Measurements from ENCODE around the gene UBE2E1. TPM values are rescaled to one million over a fixed set of nuclear protein-coding genes. Genes with fewer than 3 reads are reported as not detected.
A peak's percentile ranks its signal among the peaks of the same experiment; 100 is the strongest.
"Not testable (repeated sequence)": the region's sequence is repeated elsewhere in the genome, so short reads cannot be mapped to it uniquely, and the experiment has no call there.

UBE2E1 gene
- total RNA-seq, 1 donor from 2014 or later = 103 TPM

DNA sequence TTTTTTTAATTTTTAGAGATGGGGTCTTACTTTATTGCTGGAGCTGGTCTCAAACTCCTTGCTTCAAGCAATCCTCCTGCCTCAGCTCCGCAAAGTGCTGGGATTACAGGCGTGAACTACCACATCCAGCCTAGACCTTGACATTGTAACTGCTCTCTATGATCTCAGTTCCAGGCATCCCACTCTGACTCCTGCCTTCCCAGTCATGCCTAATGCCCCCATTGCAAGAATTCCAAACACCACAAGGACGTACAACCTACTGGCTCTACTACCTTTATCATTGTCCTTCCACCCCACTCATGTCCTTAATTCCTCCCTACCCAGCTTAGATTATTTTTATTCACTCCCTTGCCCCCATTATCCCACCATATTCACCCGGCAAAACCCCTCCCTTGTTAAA, 89.4 kb downstream of the UBE2E1 start:
- H3K27me3 Mint-ChIP-seq (ENCODE audit: low read depth) = no peaks in the 10 kb centered on the region
- no peaks in the 10 kb centered on the region for H3K4me1 Mint-ChIP-seq (ENCODE audit: low read depth)
- no peak for DNase-seq (ENCODE audit: low spot score)
- no peak overlapping the region for H3K4me3 Mint-ChIP-seq (ENCODE audit: unreplicated experiment)
- TF ChIP-seq, protein P1, sequence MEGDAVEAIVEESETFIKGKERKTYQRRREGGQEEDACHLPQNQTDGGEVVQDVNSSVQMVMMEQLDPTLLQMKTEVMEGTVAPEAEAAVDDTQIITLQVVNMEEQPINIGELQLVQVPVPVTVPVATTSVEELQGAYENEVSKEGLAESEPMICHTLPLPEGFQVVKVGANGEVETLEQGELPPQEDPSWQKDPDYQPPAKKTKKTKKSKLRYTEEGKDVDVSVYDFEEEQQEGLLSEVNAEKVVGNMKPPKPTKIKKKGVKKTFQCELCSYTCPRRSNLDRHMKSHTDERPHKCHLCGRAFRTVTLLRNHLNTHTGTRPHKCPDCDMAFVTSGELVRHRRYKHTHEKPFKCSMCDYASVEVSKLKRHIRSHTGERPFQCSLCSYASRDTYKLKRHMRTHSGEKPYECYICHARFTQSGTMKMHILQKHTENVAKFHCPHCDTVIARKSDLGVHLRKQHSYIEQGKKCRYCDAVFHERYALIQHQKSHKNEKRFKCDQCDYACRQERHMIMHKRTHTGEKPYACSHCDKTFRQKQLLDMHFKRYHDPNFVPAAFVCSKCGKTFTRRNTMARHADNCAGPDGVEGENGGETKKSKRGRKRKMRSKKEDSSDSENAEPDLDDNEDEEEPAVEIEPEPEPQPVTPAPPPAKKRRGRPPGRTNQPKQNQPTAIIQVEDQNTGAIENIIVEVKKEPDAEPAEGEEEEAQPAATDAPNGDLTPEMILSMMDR (IDR thresholded peaks at IDR 0.05) = no peak
- no peak overlapping the region for H3K27ac Mint-ChIP-seq (ENCODE audit: unreplicated experiment)
- peaks cover 34% of the 10 kb centered on the region for H3K36me3 Mint-ChIP-seq (ENCODE audit: low read depth)
- H3K9me3 Mint-ChIP-seq (ENCODE audit: low read depth) = no peaks in the 10 kb centered on the region

DNA sequence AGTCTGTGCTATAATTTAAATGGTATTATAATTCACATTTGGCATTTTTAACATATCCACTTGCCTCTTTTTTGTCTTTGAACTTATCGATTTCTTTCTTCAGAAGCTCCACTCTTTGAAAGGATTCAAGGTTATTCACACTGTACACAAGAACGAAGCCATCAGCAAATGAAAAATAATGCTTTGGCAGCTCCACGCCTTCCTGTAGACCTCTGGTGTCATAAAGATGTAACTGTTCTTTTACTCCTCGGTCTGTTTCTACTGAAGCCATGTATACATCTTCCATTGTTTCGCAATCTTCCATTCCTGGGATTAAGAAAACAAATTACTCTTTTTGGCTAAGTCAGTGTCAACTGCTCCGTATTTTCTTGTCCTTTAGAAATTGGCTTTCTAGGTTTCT, 95.0 kb downstream of the UBE2E1 start:
- DNase-seq (ENCODE audit: low spot score) = no peak
- no peak overlapping the region for H3K27ac Mint-ChIP-seq (ENCODE audit: unreplicated experiment)
- TF ChIP-seq, protein P1 (IDR thresholded peaks at IDR 0.05) = peak; percentile 41

DNA sequence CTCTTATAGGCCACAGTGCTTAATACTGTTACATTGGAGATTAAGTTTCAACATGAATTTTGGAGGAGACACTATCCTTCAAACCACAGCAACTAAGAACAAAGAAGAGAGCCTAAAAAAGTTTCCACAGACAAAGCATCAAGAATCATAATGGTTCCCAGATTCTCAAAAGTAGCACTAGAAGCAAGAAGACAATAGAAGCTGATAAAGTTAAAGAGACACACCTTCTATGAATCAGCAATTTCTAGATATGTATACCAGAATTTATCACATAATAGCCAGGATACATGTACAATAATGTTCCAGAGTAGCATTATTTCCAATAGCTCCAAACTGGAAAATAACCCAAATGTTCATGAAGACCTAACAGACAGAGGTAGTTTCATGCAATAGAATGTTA, 98.8 kb downstream of the UBE2E1 start:
- no peak for DNase-seq (ENCODE audit: low spot score)
- no peak overlapping the region for H3K27ac Mint-ChIP-seq (ENCODE audit: unreplicated experiment)
- H3K4me3 Mint-ChIP-seq (ENCODE audit: unreplicated experiment) = no peak overlapping the region
- peaks cover 2% of the 10 kb centered on the region for H3K9me3 Mint-ChIP-seq (ENCODE audit: low read depth)
- peaks cover 19% of the 10 kb centered on the region for H3K36me3 Mint-ChIP-seq (ENCODE audit: low read depth)
- no peaks in the 10 kb centered on the region for H3K4me1 Mint-ChIP-seq (ENCODE audit: low read depth)
- no peaks in the 10 kb centered on the region for H3K27me3 Mint-ChIP-seq (ENCODE audit: low read depth)
- TF ChIP-seq, protein P1 (IDR thresholded peaks at IDR 0.05) = no peak

More for the DNA sequence above, 95.0 kb downstream of the UBE2E1 start:
- Mint-ChIP-seq H3K9me3 (ENCODE audit: low read depth) (peaks cover 2% of the 10 kb centered on the region), H3K4me1 (ENCODE audit: low read depth) (no peaks in the 10 kb centered on the region), H3K36me3 (ENCODE audit: low read depth) (peaks cover 38% of the 10 kb centered on the region), H3K4me3 (ENCODE audit: unreplicated experiment) (no peak overlapping the region), H3K27me3 (ENCODE audit: low read depth) (no peaks in the 10 kb centered on the region)

DNA sequence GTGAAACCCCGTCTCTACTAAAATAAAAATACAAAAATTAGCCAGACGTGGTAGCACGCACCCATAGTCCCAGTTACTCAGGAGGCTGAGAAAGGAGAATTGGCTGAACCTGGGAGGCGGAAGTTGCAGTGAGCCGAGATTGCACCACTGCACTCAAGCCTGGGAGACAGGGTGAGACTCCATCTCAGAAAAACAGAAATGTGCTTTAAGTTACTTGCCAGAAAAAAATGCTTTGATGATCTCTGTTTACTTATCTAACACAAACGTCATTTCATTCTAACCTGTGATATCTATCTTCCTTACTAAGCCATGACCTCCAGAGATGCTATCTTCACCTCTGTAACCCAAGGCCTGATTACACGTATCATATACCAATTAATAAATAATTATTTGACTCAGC, 103.6 kb downstream of the UBE2E1 start:
- H3K4me1 Mint-ChIP-seq (ENCODE audit: low read depth) = peaks cover 6% of the 10 kb centered on the region
- no peak for DNase-seq (ENCODE audit: low spot score)
- H3K4me3 Mint-ChIP-seq (ENCODE audit: unreplicated experiment) = no peak overlapping the region

DNA sequence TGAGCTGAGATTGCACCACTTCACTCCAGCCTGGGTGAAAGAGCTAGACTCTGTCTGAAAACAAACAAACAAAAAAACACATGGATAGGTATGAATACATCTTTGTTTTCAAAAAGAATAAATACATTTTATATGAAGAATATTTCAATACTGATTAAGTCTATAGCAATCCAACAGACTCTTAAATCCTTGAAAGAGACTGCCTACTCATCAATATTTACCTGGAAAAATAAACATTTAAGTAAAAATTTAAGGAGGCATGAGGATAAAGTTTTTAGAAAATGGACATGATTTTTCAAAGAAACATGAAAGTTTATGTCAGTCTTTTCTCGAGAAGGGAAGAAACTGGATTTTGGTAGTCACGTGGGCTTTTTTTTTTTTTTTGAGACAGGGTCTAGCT, 105.6 kb downstream of the UBE2E1 start:
- peaks cover 3% of the 10 kb centered on the region for H3K36me3 Mint-ChIP-seq (ENCODE audit: low read depth)
- no peaks in the 10 kb centered on the region for H3K27me3 Mint-ChIP-seq (ENCODE audit: low read depth)
- H3K27ac Mint-ChIP-seq (ENCODE audit: unreplicated experiment) = no peak overlapping the region
- H3K4me1 Mint-ChIP-seq (ENCODE audit: low read depth) = peaks cover 26% of the 10 kb centered on the region
- no peak for DNase-seq (ENCODE audit: low spot score)
- no peak overlapping the region for H3K4me3 Mint-ChIP-seq (ENCODE audit: unreplicated experiment)
- TF ChIP-seq, protein P1 (IDR thresholded peaks at IDR 0.05) = no peak
- H3K9me3 Mint-ChIP-seq (ENCODE audit: low read depth) = no peaks in the 10 kb centered on the region

More for the DNA sequence above, 103.6 kb downstream of the UBE2E1 start:
- Mint-ChIP-seq H3K27me3 (ENCODE audit: low read depth) (no peaks in the 10 kb centered on the region), H3K36me3 (ENCODE audit: low read depth) (peaks cover 11% of the 10 kb centered on the region), H3K27ac (ENCODE audit: unreplicated experiment) (no peak overlapping the region), H3K9me3 (ENCODE audit: low read depth) (no peaks in the 10 kb centered on the region)
- TF ChIP-seq, protein P1 (IDR thresholded peaks at IDR 0.05) = no peak

DNA sequence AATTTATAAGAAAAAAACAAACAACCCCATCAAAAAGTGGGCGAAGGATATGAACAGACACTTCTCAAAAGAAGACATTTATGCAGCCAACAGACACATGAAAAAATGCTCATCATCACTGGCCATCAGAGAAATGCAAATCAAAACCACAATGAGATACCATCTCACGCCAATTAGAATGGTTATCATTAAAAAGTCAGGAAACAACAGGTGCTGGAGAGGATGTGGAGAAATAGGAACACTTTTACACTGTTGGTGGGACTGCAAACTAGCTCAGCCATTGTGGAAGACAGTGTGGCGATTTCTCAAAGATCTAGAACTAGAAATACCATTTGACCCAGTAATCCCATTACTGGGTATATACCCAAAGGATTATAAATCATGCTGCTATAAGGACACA, 106.6 kb downstream of the UBE2E1 start:
- not testable (repeated sequence) for H3K9me3 Mint-ChIP-seq (ENCODE audit: low read depth); DNase-seq (ENCODE audit: low spot score); H3K27me3 Mint-ChIP-seq (ENCODE audit: low read depth); H3K36me3 Mint-ChIP-seq (ENCODE audit: low read depth); H3K27ac Mint-ChIP-seq (ENCODE audit: unreplicated experiment); H3K4me3 Mint-ChIP-seq (ENCODE audit: unreplicated experiment)
- H3K4me1 Mint-ChIP-seq (ENCODE audit: low read depth) = peaks cover 26% of the 10 kb centered on the region

Data from chondrocyte (in vitro differentiated cells).